K562 (cell line): ENCODE measurements around the gene SETD5. TPM values are rescaled to one million over a fixed set of nuclear protein-coding genes. Genes with fewer than 3 reads are reported as not detected.
A peak's percentile ranks its signal among the peaks of the same experiment; 100 is the strongest.

Experiments used
- BACH1 ChIP-seq: fragments of 200-800 bp; sonication (Bioruptor generic); IDR thresholded peaks from 2 replicates; pipeline ENCODE4 v1.6.1; 2016; ENCODE audit warnings: missing genetic modification characterization, missing compliant biosample characterization
- BHLHE40 ChIP-seq: IDR thresholded peaks from 2 replicates; pipeline ENCODE4 v1.6.1; 2011; ENCODE audit warnings: low read length, improper control_type of control experiment
- CBX5 ChIP-seq: IDR thresholded peaks from 2 replicates; pipeline ENCODE4 v1.6.1; 2014; ENCODE audit warnings: low read depth, borderline replicate concordance
- CREM ChIP-seq: IDR thresholded peaks from 2 replicates; pipeline ENCODE4 v1.6.1; 2014; ENCODE audit warnings: antibody characterized with exemption, low read depth
- CSDE1 ChIP-seq, 2 experiments: fragments of 450-650 bp; IDR thresholded peaks; 2 replicates each; pipeline ENCODE4 v1.6.1; 2016; ENCODE audit warnings: mild to moderate bottlenecking in 1 of 2
- FOXJ3 ChIP-seq: sonication (generic); formaldehyde crosslinking; IDR thresholded peaks from 2 replicates; pipeline ENCODE4 v1.4.0; 2020; ENCODE audit warnings: mild to moderate bottlenecking, missing genetic modification reagents
- FOXP4 ChIP-seq: sonication (generic); formaldehyde crosslinking; IDR thresholded peaks from 2 replicates; pipeline ENCODE4 v1.8.0; 2022; ENCODE audit warnings: mild to moderate bottlenecking, missing genetic modification reagents, borderline replicate concordance
- KAT8 ChIP-seq: fragments of 450-650 bp; IDR thresholded peaks from 2 replicates; pipeline ENCODE4 v1.6.1; 2016; ENCODE audit warnings: low read depth, mild to moderate bottlenecking
- MAFG ChIP-seq: fragments of 450-650 bp; conservative IDR thresholded peaks from 2 replicates; pipeline ENCODE4 v1.6.1; 2016; ENCODE audit warnings: missing genetic modification characterization, missing compliant biosample characterization
- NCOA6 ChIP-seq: fragments of 450-650 bp; IDR thresholded peaks from 2 replicates; pipeline ENCODE4 v1.6.1; 2017; ENCODE audit warnings: mild to moderate bottlenecking
- PTRF ChIP-seq: fragments of 450-650 bp; IDR thresholded peaks from 2 replicates; pipeline ENCODE4 v1.6.1; 2016; ENCODE audit warnings: mild to moderate bottlenecking, missing genetic modification characterization, missing compliant biosample characterization
- RBM22 ChIP-seq: fragments of 200-400 bp; formaldehyde crosslinking; IDR thresholded peaks from 2 replicates; pipeline ENCODE4 v1.6.1; 2018; ENCODE audit warnings: low read length, low read depth; ENCODE audit not compliant: poor library complexity, severe bottlenecking
- RFX1 ChIP-seq: fragments of 450-650 bp; IDR thresholded peaks from 2 replicates; pipeline ENCODE4 v1.6.1; 2016; ENCODE audit warnings: mild to moderate bottlenecking, moderate library complexity
- RHOXF2B ChIP-seq: fragments of 250-450 bp; sonication (Bioruptor Pico); conservative IDR thresholded peaks from 2 replicates; pipeline ENCODE4 v1.5.1; 2021
- SREBF1 ChIP-seq: fragments of 150-350 bp; IDR thresholded peaks from 2 replicates; pipeline ENCODE4 v1.6.1; 2014; ENCODE audit warnings: antibody characterized with exemption, low read depth, low read length, borderline replicate concordance
- ZFX ChIP-seq: sonication (generic); formaldehyde crosslinking; IDR thresholded peaks from 2 replicates; pipeline ENCODE4 v1.8.0; 2022; ENCODE audit warnings: mild to moderate bottlenecking, missing genetic modification reagents, moderate library complexity
- ZKSCAN3 ChIP-seq: fragments of 250-450 bp; sonication (Bioruptor Pico); IDR thresholded peaks from 2 replicates; pipeline ENCODE4 v1.4.0; 2020
- ZNF212 ChIP-seq: fragments of 450-650 bp; formaldehyde crosslinking; IDR thresholded peaks from 2 replicates; pipeline ENCODE4 v1.4.0; 2020; ENCODE audit warnings: mild to moderate bottlenecking
- ZNF507 ChIP-seq: conservative IDR thresholded peaks from 2 replicates; pipeline ENCODE4 v1.6.1; 2017; ENCODE audit warnings: missing genetic modification characterization, missing compliant biosample characterization
- ZNF639 ChIP-seq, 2 experiments: fragments of 200-800 bp in 1 of 2; sonication (Bioruptor generic) in 1 of 2; sonication (generic) in 1 of 2; formaldehyde crosslinking in 1 of 2; IDR thresholded peaks in 1 of 2; conservative IDR thresholded peaks in 1 of 2; 2 replicates each; pipeline versions ENCODE4 v1.5.0 to v1.6.1; 2016 to 2020; ENCODE audit warnings: missing compliant biosample characterization in 1 of 2, missing genetic modification characterization in 1 of 2, missing genetic modification reagents in 1 of 2
- ZNF707 ChIP-seq: fragments of 250-450 bp; sonication (Bioruptor Pico); conservative IDR thresholded peaks from 2 replicates; pipeline ENCODE4 v1.8.0; 2022; ENCODE audit warnings: inconsistent platforms, mild to moderate bottlenecking, moderate library complexity
- ZNF77 ChIP-seq: fragments of 250-450 bp; sonication (Bioruptor Pico); IDR thresholded peaks from 2 replicates; pipeline ENCODE4 v1.5.0; 2020
- ZNF830 ChIP-seq: fragments of 250-450 bp; sonication (Bioruptor Pico); IDR thresholded peaks from 2 replicates; pipeline ENCODE4 v1.5.0; 2021; ENCODE audit warnings: mild to moderate bottlenecking
- polyA plus RNA-seq, 8 experiments: library from polyadenylated mRNA; depleted of rRNA in 4 of 8; stranded (reverse) in 5 of 8; unstranded in 3 of 8; fragments of >200 nt; fragmentation: Nextera tagmentation in 2 of 8; fragmentation: Illumina TruSeq in 1 of 8; extraction: Ambion mirVana in 2 of 8; extraction: Trizol in 1 of 8; gene quantifications; 2 replicates each; pipeline versions ENCODE4 v1.2.1 to v1.2.3, GENCODE V29; 2011 to 2014; ENCODE audit warnings: inconsistent platforms in 1 of 8, missing spikeins in 1 of 8
- total RNA-seq, 7 experiments: library from RNA; depleted of rRNA in 6 of 7; stranded (reverse); fragments of >200 nt in 6 of 7; fragmentation: Illumina TruSeq in 2 of 7; extraction: Trizol in 2 of 7; gene quantifications; 2 replicates each; pipeline versions ENCODE4 v1.2.1 to v1.2.3, GENCODE V29; 2011 to 2021; ENCODE audit warnings: low replicate concordance in 1 of 7
- TF ChIP-seq, protein P1 (sequence below): sonication (generic); formaldehyde crosslinking; IDR thresholded peaks from 2 replicates; pipeline ENCODE4 v1.5.0; 2020; ENCODE audit warnings: missing genetic modification reagents
- TF ChIP-seq, protein P2 (sequence below): fragments of 250-450 bp; sonication (Bioruptor Pico); IDR thresholded peaks from 2 replicates; pipeline ENCODE4 v1.8.0; 2021; ENCODE audit warnings: mild to moderate bottlenecking, moderate library complexity

Gene SETD5
- total and polyA plus RNA-seq, 9 of the 15 experiments (the other 6 are each of a cell fraction or from before 2014, with no cell fraction given), result 20.8 to 135 (median 87.2) TPM

GRCh38 chr3:9362731-9363530 lies 34.5 kb upstream of the SETD5 start, which contains the start of gene THUMPD3 (continued):
- TF ChIP-seq, protein P1, sequence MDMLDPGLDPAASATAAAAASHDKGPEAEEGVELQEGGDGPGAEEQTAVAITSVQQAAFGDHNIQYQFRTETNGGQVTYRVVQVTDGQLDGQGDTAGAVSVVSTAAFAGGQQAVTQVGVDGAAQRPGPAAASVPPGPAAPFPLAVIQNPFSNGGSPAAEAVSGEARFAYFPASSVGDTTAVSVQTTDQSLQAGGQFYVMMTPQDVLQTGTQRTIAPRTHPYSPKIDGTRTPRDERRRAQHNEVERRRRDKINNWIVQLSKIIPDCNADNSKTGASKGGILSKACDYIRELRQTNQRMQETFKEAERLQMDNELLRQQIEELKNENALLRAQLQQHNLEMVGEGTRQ (CRISPR knock-in tag), result peak; percentile 50; the same call in 1 of the 2 replicates
- TF ChIP-seq RHOXF2B, result no peak
- no peak for TF ChIP-seq CBX5
- TF ChIP-seq NCOA6, result no peak
- TF ChIP-seq ZNF830 (CRISPR knock-in tag), result no peak
- TF ChIP-seq RBM22, result peak; percentile 89
- 0 out of 2 replicates have a peak, but pooled peaks have one; percentile 69 for TF ChIP-seq ZNF212 (CRISPR knock-in tag)
- TF ChIP-seq BACH1 (tag), result peak; percentile 58; the same call in 1 of the 2 replicates
- TF ChIP-seq ZNF77 (CRISPR knock-in tag), result no peak
- no peak for TF ChIP-seq FOXJ3
- peak; percentile 85 for TF ChIP-seq BHLHE40
- TF ChIP-seq FOXP4 (CRISPR knock-in tag), result peak; percentile 88
- TF ChIP-seq KAT8, result no peak
- TF ChIP-seq, protein P2, sequence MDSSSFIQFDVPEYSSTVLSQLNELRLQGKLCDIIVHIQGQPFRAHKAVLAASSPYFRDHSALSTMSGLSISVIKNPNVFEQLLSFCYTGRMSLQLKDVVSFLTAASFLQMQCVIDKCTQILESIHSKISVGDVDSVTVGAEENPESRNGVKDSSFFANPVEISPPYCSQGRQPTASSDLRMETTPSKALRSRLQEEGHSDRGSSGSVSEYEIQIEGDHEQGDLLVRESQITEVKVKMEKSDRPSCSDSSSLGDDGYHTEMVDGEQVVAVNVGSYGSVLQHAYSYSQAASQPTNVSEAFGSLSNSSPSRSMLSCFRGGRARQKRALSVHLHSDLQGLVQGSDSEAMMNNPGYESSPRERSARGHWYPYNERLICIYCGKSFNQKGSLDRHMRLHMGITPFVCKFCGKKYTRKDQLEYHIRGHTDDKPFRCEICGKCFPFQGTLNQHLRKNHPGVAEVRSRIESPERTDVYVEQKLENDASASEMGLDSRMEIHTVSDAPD, result no peak
- peak; percentile 81 for TF ChIP-seq MAFG
- TF ChIP-seq ZNF507 (tag), result no peak
- peak; percentile 83 for TF ChIP-seq CREM
- TF ChIP-seq ZFX (CRISPR knock-in tag), result peak; percentile 96
- TF ChIP-seq ZNF707 (CRISPR knock-in tag), result peak; percentile 54; the same call in 1 of the 2 replicates
- TF ChIP-seq CSDE1 (IDR thresholded peaks at IDR 0.05), result no peak
- 0 out of 4 replicates have a peak, but pooled peaks of 1 of the 2 experiments have one; percentile 33 for TF ChIP-seq ZNF639 (CRISPR knock-in tag; conservative IDR thresholded peaks at IDR 0.05 in 1 of 2, IDR thresholded peaks at IDR 0.05 in 1 of 2)
- TF ChIP-seq RFX1, result no peak
- TF ChIP-seq PTRF (tag), result no peak
- TF ChIP-seq ZKSCAN3 (CRISPR knock-in tag), result no peak
- 0 out of 2 replicates have a peak, but pooled peaks have one; percentile 66 for TF ChIP-seq SREBF1
